Testis (tissue), 2 donors: Measurements from ENCODE around the gene JAKMIP1.

ENCODE experiments used
- CTCF ChIP-seq, 3 experiments: fragments of 450-650 bp in 2 of 3; fragments of 200-600 bp in 1 of 3; sonication (generic) in 1 of 3; IDR thresholded peaks; one replicate each; pipeline ENCODE4 v1.5.1; 2016 to 2019; ENCODE audit warnings: antibody characterized with exemption in 3 of 3, mild to moderate bottlenecking in 2 of 3, moderate library complexity in 1 of 3
- POLR2A ChIP-seq: fragments of 450-650 bp; IDR thresholded peaks from one replicate; pipeline ENCODE4 v1.6.1; 2017; ENCODE audit warnings: antibody characterized with exemption, mild to moderate bottlenecking, moderate library complexity

DNA sequence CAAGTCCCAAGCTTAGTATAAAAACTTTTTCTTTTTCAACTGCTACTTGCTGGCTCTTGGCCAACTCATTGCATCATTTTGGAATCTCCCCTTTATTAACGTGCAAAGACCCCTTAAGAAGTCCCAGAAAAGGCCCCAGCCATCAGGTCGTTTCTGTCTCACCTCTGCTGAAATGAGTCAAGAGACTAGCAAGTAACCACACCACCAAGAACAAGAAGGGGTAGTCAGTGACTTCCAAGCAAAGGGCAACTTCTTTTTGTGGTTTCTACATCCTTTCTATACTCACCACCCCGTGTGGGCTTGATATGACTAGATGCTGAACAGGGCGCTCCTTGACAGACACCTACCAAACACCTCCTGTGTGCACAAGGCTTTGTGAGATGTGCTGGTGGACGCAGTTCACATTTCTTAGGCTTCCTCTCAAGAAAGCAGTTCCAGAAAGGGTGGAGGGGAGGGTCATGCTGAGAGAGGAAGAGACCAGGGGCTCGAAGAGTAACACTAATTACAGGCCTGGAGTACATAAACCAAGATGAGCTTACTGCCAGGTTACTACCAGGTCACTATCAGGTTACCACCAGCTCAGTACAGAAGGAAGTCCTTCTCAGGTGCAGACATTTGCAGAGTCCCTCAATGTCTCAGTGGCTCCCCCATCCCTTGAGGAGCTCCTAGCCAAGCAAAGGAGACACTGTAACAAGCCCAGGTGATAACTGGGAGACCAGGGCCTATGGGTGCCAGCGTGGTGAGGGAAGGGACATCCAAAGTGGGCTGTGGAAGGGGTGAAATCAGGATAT, 19.3 kb downstream of the JAKMIP1 start:
- no peak for TF ChIP-seq CTCF (IDR thresholded peaks at IDR 0.05)
- no peak for TF ChIP-seq POLR2A
